ENCODE results near the gene UBN1. TPM values are rescaled to one million over a fixed set of nuclear protein-coding genes. Genes with fewer than 3 reads are reported as not detected.
"Not testable (repeated sequence)": the region's sequence is repeated elsewhere in the genome, so short reads cannot be mapped to it uniquely, and the experiment has no call there.

The UBN1 gene
- total RNA-seq, 1 donor from 2014 or later: 36.6 TPM

DNA sequence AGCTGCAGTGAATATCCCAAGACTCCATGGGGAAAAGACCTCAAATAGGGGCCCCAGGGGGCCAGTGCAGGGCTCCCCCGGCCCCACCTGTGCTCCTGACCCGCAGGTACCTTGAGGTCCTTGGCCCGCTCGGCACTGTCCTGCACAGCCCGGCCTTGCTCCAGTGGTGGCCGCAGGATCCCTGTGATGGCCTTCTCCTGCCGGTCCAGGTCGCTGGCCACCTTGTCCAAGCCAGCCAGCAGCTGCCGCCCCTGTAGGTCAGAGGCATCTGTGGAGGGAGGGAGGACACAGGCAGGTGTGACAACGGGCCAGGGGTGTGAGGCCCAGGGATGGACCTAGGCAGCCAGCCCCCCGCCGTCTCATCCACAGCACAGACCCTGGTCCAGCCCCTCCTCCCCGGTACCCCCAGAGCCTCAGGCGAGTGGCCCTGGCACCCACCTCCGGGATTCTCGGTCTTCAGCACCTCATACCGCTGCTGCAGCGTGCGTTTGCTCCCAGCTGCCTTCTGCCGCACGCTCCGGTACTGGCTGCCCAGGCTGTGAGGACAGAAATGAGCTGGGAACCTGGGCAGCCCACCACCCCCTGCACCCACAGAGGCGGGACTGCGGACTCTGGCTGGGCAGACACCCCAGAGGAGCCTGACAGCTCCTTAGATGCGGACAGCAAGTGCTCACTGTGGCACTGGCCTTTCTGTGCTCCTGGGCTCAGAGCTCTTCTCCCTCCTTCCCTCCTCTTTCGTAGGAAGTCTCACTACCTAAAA lies 46.0 kb downstream of the UBN1 start:
- H3K27ac ChIP-seq: no peak overlapping the region
- TF ChIP-seq, protein P1, sequence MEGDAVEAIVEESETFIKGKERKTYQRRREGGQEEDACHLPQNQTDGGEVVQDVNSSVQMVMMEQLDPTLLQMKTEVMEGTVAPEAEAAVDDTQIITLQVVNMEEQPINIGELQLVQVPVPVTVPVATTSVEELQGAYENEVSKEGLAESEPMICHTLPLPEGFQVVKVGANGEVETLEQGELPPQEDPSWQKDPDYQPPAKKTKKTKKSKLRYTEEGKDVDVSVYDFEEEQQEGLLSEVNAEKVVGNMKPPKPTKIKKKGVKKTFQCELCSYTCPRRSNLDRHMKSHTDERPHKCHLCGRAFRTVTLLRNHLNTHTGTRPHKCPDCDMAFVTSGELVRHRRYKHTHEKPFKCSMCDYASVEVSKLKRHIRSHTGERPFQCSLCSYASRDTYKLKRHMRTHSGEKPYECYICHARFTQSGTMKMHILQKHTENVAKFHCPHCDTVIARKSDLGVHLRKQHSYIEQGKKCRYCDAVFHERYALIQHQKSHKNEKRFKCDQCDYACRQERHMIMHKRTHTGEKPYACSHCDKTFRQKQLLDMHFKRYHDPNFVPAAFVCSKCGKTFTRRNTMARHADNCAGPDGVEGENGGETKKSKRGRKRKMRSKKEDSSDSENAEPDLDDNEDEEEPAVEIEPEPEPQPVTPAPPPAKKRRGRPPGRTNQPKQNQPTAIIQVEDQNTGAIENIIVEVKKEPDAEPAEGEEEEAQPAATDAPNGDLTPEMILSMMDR (IDR thresholded peaks at IDR 0.05): no peak
- no peaks in the 10 kb centered on the region for H3K4me1 ChIP-seq
- no peak for ATAC-seq
- DNase-seq: no peak
- no peaks in the 10 kb centered on the region for H3K9me3 ChIP-seq
- H3K27me3 ChIP-seq: no peaks in the 10 kb centered on the region
- no peak overlapping the region for H3K4me3 ChIP-seq
- intact Hi-C loops (cut with DNase I): no loop called here
- H3K36me3 ChIP-seq: peaks cover 50% of the 10 kb centered on the region

DNA sequence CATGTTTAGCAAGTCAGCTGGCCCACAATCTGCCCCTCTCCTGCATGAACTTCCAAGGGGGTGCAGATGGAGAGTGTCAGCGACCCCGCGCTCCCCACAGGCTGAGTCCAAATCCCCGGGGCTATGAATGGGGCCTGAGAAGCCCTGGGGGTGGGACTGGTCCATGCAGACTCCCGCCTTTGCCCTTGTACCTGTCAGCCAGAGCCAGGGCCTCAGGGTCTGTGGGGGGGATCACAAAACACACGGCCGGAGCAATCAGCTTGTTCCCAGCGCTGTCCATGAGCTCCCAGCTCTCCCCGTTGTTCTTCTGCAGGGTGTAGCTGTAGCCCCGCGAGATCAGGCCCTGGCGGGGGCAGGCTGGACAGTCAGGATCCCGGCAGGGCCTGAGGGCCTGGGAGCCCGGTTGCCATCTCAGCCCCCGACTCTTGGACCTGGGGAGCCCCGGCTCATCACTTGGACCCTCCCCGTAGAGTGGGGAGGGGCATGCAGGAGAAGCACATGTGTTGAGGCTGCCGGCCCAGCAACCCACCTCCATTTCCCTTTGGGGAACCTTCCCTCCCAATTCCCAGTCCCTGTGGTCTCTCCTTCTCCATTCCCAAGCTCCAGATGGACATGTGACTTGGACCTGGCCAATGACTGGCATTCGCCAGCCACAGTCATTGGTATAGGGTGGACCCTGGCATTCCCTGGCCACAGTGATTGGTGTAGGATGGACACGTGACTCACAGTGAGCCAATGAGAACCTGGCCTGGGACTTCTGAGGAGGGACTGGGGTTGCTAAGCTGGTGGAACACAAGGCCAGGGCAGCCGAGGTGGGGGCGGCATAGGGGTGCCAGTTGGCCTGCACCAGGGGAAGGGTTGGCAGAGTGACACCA lies 47.2 kb downstream of the UBN1 start:
- DNase-seq (no peak), ATAC-seq (peak; percentile 2)
- Histone ChIP-seq H3K4me1 (no peaks in the 10 kb centered on the region), H3K27ac (no peak overlapping the region), H3K36me3 (peaks cover 40% of the 10 kb centered on the region), H3K9me3 (no peaks in the 10 kb centered on the region), H3K4me3 (no peak overlapping the region), H3K27me3 (no peaks in the 10 kb centered on the region)
- intact Hi-C loops (cut with DNase I): no loop called here
- TF ChIP-seq, protein P1 (IDR thresholded peaks at IDR 0.05): no peak

DNA sequence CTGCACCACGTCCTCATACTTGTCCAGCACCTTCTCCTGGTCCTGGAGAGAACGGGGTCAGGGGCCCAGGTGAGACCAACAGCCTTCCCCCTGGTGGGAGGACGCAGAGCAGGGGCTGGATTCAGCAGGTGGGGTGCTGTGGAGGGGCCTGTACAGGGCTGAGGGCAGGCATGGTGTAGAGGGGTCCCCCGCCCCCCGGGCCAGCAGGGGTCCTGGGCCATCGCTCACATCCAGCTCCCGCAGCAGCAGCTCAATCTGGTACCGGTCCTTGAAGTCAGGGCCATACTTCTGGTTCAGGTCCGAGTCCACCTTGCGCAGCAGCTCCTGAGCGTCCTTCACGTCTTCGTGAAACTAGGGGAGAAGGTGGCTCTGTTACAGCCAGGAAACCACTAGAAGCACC lies 48.1 kb downstream of the UBN1 start:
- intact Hi-C loops (cut with DNase I): no loop called here
- no peak for DNase-seq
- Histone ChIP-seq H3K9me3 (no peaks in the 10 kb centered on the region), H3K27me3 (no peaks in the 10 kb centered on the region), H3K27ac (no peak overlapping the region), H3K4me1 (no peaks in the 10 kb centered on the region), H3K4me3 (no peak overlapping the region), H3K36me3 (peaks cover 36% of the 10 kb centered on the region)
- no peak for ATAC-seq
- TF ChIP-seq, protein P1 (IDR thresholded peaks at IDR 0.05): no peak

DNA sequence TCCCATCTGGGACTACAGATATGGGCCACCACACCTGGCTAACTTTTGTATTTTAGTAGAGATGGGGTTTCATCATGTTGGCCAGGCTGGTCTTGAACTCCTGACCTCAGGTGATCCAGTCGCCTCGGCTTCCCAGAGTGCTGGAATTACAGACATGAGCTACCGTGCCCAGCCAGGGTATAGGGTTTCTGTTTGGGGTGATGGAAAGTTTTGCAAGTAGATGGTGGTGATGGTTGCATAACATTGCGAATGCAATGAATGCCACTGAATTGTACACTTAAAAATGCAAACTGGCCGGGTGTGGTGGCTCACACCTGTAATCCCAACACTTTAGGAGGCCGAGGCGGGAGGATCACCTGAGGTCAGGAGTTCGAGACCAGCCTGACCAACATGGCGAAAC lies 49.5 kb downstream of the UBN1 start:
- H3K9me3 ChIP-seq; ATAC-seq; H3K4me1 ChIP-seq; H3K4me3 ChIP-seq; intact Hi-C loops (cut with DNase I); H3K27me3 ChIP-seq; H3K27ac ChIP-seq; DNase-seq: not testable (repeated sequence)
- peaks cover 25% of the 10 kb centered on the region for H3K36me3 ChIP-seq

DNA sequence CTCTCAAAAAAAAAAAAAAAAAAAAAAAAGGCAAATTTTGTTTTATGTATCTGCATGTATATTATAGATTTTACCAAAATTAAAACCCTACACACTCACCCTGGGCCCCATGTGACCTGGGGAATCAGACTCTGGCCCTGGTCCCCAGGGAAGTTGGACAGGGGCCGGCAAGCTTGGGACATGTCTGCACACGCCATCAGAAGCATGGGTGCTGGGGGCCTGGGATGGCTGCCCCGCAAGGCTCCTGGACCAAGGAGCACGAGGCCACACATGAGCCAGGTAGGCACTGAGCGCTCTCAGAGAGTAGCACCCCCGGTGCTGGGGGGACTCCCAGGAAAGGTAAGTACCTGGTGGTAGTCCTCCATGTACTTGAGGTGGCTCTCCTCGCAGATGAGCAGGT lies 50.0 kb downstream of the UBN1 start:
- no peaks in the 10 kb centered on the region for H3K4me1 ChIP-seq
- ATAC-seq: no peak
- H3K9me3 ChIP-seq: no peaks in the 10 kb centered on the region
- intact Hi-C loops (cut with DNase I): no loop called here
- no peak for DNase-seq
- TF ChIP-seq, protein P1 (IDR thresholded peaks at IDR 0.05): no peak
- H3K36me3 ChIP-seq: peaks cover 24% of the 10 kb centered on the region
- H3K27me3 ChIP-seq: no peaks in the 10 kb centered on the region
- no peak overlapping the region for H3K4me3 ChIP-seq
- no peak overlapping the region for H3K27ac ChIP-seq
